K562 (cell line): ENCODE results near the gene TOM1. TPM values are rescaled to one million over a fixed set of nuclear protein-coding genes. Genes with fewer than 3 reads are reported as not detected.

Source experiments
- ATAC-seq: fragments of 200-7000 bp; cut with Tn5 transposase; 3 replicates; pipeline ENCODE4 v1.9.1; 2020; ENCODE audit warnings: moderate library complexity
- BruUV-seq: library from RNA; stranded (reverse); fragments of 400-500 nt; replicated peaks from 2 replicates; lab custom pipeline; 2021; lab: Mats Ljungman, UMichigan
- CTCF ChIA-PET: fragments of 300-600 bp; formaldehyde crosslinking; extraction: SDS; loops from one replicate; lab custom pipeline; 2021; ENCODE audit warnings: low intra/inter-chr PET ratio; lab: Yijun Ruan, JAX
- POLR2A ChIA-PET: fragments of 300-600, 350-650 bp; sonication (Branson Sonifier 250); formaldehyde crosslinking; extraction: SDS; loops from one replicate; lab custom pipeline; 2021; ENCODE audit warnings: antibody characterized with exemption, inconsistent platforms; lab: Yijun Ruan, JAX
- DNase-seq, 4 experiments: peaks; one replicate each; pipeline versions ENCODE4 v3.0.0 to v3.0.0-alpha.2; 2011 to 2018; ENCODE audit warnings: low spot score in 3 of 4, mixed read lengths in 3 of 4; ENCODE audit errors: extremely low read depth in 1 of 4
- FAIRE-seq: peaks from 2 replicates; lab custom pipeline; 2011; peaks lifted over from hg19 to GRCh38; lab: Jason Lieb, UNC
- H2AFZ ChIP-seq: 2 replicates; pipeline ENCODE4 v1.6.0; 2011; ENCODE audit warnings: low read depth, low read length, control low read depth, inconsistent platforms
- H3K27ac ChIP-seq: fragments of 200-600 bp; 3 replicates; pipeline ENCODE4 v1.8.0; 2011; ENCODE audit warnings: low read depth, mild to moderate bottlenecking, control low read depth, inconsistent platforms, low read length, moderate library complexity, mixed read lengths; ENCODE audit errors: extremely low read depth
- H3K27me3 ChIP-seq, 2 experiments: fragments of 300-600 bp in 1 of 2; 2 replicates in 1 of 2; 3 replicates in 1 of 2; pipeline versions ENCODE4 v1.6.0 to v1.8.0; 2011; ENCODE audit warnings: inconsistent platforms in 2 of 2, low read length in 2 of 2, mild to moderate bottlenecking in 1 of 2, mixed read lengths in 1 of 2, moderate library complexity in 1 of 2; ENCODE audit not compliant: control insufficient read depth in 2 of 2, insufficient read depth in 2 of 2
- H3K36me3 ChIP-seq: fragments of 300-600 bp; 3 replicates; pipeline ENCODE4 v1.8.0; 2011; ENCODE audit warnings: mild to moderate bottlenecking, low read length, inconsistent platforms; ENCODE audit not compliant: control insufficient read depth, insufficient read depth
- H3K4me1 ChIP-seq, 2 experiments: fragments of 200-600 bp in 1 of 2; replicated peaks in 1 of 2; 2 replicates in 1 of 2; 3 replicates in 1 of 2; pipeline versions ENCODE4 v1.5.1 to v1.8.0; 2011; ENCODE audit warnings: inconsistent platforms in 2 of 2, low read length in 2 of 2, mild to moderate bottlenecking in 1 of 2, mixed read lengths in 1 of 2, moderate library complexity in 1 of 2; ENCODE audit not compliant: control insufficient read depth in 2 of 2, insufficient read depth in 2 of 2
- H3K4me2 ChIP-seq: 2 replicates; pipeline ENCODE4 v1.6.1; 2011; ENCODE audit warnings: low read length, control low read depth, inconsistent platforms, mixed read lengths; ENCODE audit not compliant: insufficient read depth
- H3K4me3 ChIP-seq: fragments of 200-600 bp; sonication (generic), shearing (Covaris generic); 2 replicates; pipeline ENCODE4 v1.5.1; 2016; ENCODE audit warnings: control low read depth, inconsistent platforms
- H3K79me2 ChIP-seq: fragments of 200-600 bp; 3 replicates; pipeline ENCODE4 v1.8.0; 2011; ENCODE audit warnings: low read length, inconsistent platforms; ENCODE audit not compliant: control insufficient read depth, insufficient read depth
- H3K9ac ChIP-seq, 2 experiments: 2 replicates each; pipeline versions ENCODE4 v1.6.0 to v1.6.1; 2011; ENCODE audit warnings: low read depth in 2 of 2, low read length in 2 of 2, control low read depth in 1 of 2, inconsistent platforms in 1 of 2, mild to moderate bottlenecking in 1 of 2, mixed read lengths in 1 of 2; ENCODE audit not compliant: insufficient read depth in 1 of 2
- H3K9me1 ChIP-seq: one replicate; pipeline ENCODE4 v1.6.0; 2011; ENCODE audit warnings: inconsistent platforms, mild to moderate bottlenecking, low read length, moderate library complexity; ENCODE audit not compliant: control insufficient read depth, insufficient read depth
- H3K9me3 ChIP-seq: replicated peaks from 2 replicates; pipeline ENCODE4 v1.5.1; 2011; ENCODE audit warnings: low read depth, low read length, inconsistent platforms; ENCODE audit not compliant: control insufficient read depth, insufficient read depth
- H4K20me1 ChIP-seq: replicated peaks from 2 replicates; pipeline ENCODE4 v1.6.1; 2011; ENCODE audit warnings: low read length, inconsistent platforms, mixed read lengths; ENCODE audit not compliant: control insufficient read depth, insufficient read depth
- GABPB1 ChIP-seq: sonication (generic); formaldehyde crosslinking; IDR thresholded peaks from 2 replicates; pipeline ENCODE4 v1.8.0; 2022; ENCODE audit warnings: mild to moderate bottlenecking, missing genetic modification reagents
- GATAD2B ChIP-seq: fragments of 450-650 bp; IDR thresholded peaks from 2 replicates; pipeline ENCODE4 v1.6.1; 2017; ENCODE audit warnings: mild to moderate bottlenecking, borderline replicate concordance
- JUNB ChIP-seq: fragments of 450-650 bp; formaldehyde crosslinking; conservative IDR thresholded peaks from 2 replicates; pipeline ENCODE4 v1.4.0; 2020; ENCODE audit warnings: mild to moderate bottlenecking
- MECOM ChIP-seq: fragments of 250-450 bp; sonication (Bioruptor Pico); IDR thresholded peaks from 2 replicates; pipeline ENCODE4 v1.8.0; 2022; ENCODE audit warnings: inconsistent platforms
- SRSF7 ChIP-seq: fragments of 200-400 bp; formaldehyde crosslinking; optimal IDR thresholded peaks from 2 replicates; pipeline ENCODE3; 2017; ENCODE audit warnings: mild to moderate bottlenecking, low read depth, low read length
- ZNF133 ChIP-seq: fragments of 250-450 bp; sonication (Bioruptor Pico); IDR thresholded peaks from 2 replicates; pipeline ENCODE4 v1.4.0; 2020; ENCODE audit warnings: mild to moderate bottlenecking
- ZNF699 ChIP-seq: fragments of 250-450 bp; sonication (Bioruptor Pico); IDR thresholded peaks from 2 replicates; pipeline ENCODE4 v1.8.0; 2021; ENCODE audit warnings: mild to moderate bottlenecking, moderate library complexity; ENCODE audit not compliant: insufficient replicate concordance
- WGBS: fragments of 100-300 bp; shearing (Covaris generic); methylation state at CpG from one replicate; pipeline ENCODE4 v1.1.6; 2016; ENCODE audit warnings: low coverage, mixed read lengths; ENCODE audit not compliant: insufficient coverage; ENCODE audit errors: missing lambda C conversion rate; 5-methylcytosine and 5-hydroxymethylcytosine counted together
- in situ Hi-C: fragments of 300-500 bp; cut with MboI; formaldehyde crosslinking; loops from 4 replicates; pipeline ENCODE4 v1.15.0; 2018; ENCODE audit warnings: inconsistent platforms, mixed read lengths
- intact Hi-C: fragments of 100-400 bp; cut with micrococcal nuclease; formaldehyde crosslinking; loops from 2 replicates; pipeline ENCODE4 v1.14.2; 2022
- polyA plus RNA-seq, 8 experiments: library from polyadenylated mRNA; depleted of rRNA in 4 of 8; stranded (reverse) in 5 of 8; unstranded in 3 of 8; fragments of >200 nt; fragmentation: Nextera tagmentation in 2 of 8; fragmentation: Illumina TruSeq in 1 of 8; extraction: Ambion mirVana in 2 of 8; extraction: Trizol in 1 of 8; gene quantifications; 2 replicates each; pipeline versions ENCODE4 v1.2.1 to v1.2.3, GENCODE V29; 2011 to 2014; ENCODE audit warnings: inconsistent platforms in 1 of 8, missing spikeins in 1 of 8
- total RNA-seq, 7 experiments: library from RNA; depleted of rRNA in 6 of 7; stranded (reverse); fragments of >200 nt in 6 of 7; fragmentation: Illumina TruSeq in 2 of 7; extraction: Trizol in 2 of 7; gene quantifications; 2 replicates each; pipeline versions ENCODE4 v1.2.1 to v1.2.3, GENCODE V29; 2011 to 2021; ENCODE audit warnings: low replicate concordance in 1 of 7
- TF ChIP-seq, protein P1 (sequence below): sonication (generic); formaldehyde crosslinking; IDR thresholded peaks from 2 replicates; pipeline ENCODE4 v1.8.0; 2023; ENCODE audit warnings: mild to moderate bottlenecking, missing genetic modification reagents
- TF ChIP-seq, protein P2 (sequence below): sonication (generic); formaldehyde crosslinking; IDR thresholded peaks from 2 replicates; pipeline ENCODE4 v1.9.0; 2022; ENCODE audit warnings: mild to moderate bottlenecking, missing genetic modification reagents
- TF ChIP-seq, protein P3 (sequence below), 2 experiments: fragments of 200-800 bp in 1 of 2; sonication (Bioruptor generic) in 1 of 2; sonication (generic) in 1 of 2; formaldehyde crosslinking in 1 of 2; IDR thresholded peaks in 1 of 2; conservative IDR thresholded peaks in 1 of 2; 2 replicates each; pipeline versions ENCODE4 v1.5.0 to v1.6.1; 2016 to 2020; ENCODE audit warnings: missing compliant biosample characterization in 1 of 2, missing genetic modification characterization in 1 of 2, missing genetic modification reagents in 1 of 2
- TF ChIP-seq, protein P4 (sequence below), 2 experiments: fragments of 450-650 bp; conservative IDR thresholded peaks; 2 replicates each; pipeline ENCODE4 v1.6.1; 2017; ENCODE audit warnings: mild to moderate bottlenecking in 2 of 2, moderate library complexity in 2 of 2

TOM1 gene
- total and polyA plus RNA-seq, 9 of the 15 experiments (the other 6 are each of a cell fraction or from before 2014, with no cell fraction given): 0.64 to 20.6 (median 12.0) TPM

DNA sequence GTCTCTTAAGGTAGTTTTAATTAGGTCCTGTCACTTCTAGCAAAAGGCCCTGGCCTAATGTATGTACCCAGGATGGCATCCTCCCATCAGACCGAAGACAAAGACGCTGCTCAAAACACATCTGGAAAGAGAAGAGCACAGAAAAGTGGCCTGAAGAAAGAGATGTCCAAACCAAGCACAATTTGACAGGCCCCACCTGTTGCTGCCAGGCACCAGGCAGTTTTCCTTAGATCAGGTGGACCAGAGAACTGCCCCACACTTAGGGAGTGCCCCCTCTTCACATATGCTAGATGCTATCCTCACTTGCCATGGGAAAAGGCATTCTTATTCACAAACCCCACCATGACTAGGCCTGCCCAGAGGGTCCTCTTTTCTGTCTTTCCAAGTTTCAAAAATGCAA is 45.7 kb upstream of the TOM1 start (continued):
- TF ChIP-seq, protein P1, sequence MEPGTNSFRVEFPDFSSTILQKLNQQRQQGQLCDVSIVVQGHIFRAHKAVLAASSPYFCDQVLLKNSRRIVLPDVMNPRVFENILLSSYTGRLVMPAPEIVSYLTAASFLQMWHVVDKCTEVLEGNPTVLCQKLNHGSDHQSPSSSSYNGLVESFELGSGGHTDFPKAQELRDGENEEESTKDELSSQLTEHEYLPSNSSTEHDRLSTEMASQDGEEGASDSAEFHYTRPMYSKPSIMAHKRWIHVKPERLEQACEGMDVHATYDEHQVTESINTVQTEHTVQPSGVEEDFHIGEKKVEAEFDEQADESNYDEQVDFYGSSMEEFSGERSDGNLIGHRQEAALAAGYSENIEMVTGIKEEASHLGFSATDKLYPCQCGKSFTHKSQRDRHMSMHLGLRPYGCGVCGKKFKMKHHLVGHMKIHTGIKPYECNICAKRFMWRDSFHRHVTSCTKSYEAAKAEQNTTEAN: no peak
- TF ChIP-seq ZNF699 (CRISPR knock-in tag) (no peak), SRSF7 (no peak), GABPB1 (CRISPR knock-in tag) (no peak), MECOM (CRISPR knock-in tag) (no peak)
- TF ChIP-seq, protein P2, sequence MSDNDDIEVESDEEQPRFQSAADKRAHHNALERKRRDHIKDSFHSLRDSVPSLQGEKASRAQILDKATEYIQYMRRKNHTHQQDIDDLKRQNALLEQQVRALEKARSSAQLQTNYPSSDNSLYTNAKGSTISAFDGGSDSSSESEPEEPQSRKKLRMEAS: no peak
- TF ChIP-seq, protein P3, sequence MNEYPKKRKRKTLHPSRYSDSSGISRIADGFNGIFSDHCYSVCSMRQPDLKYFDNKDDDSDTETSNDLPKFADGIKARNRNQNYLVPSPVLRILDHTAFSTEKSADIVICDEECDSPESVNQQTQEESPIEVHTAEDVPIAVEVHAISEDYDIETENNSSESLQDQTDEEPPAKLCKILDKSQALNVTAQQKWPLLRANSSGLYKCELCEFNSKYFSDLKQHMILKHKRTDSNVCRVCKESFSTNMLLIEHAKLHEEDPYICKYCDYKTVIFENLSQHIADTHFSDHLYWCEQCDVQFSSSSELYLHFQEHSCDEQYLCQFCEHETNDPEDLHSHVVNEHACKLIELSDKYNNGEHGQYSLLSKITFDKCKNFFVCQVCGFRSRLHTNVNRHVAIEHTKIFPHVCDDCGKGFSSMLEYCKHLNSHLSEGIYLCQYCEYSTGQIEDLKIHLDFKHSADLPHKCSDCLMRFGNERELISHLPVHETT (CRISPR knock-in tag; conservative IDR thresholded peaks at IDR 0.05 in 1 of 2, IDR thresholded peaks at IDR 0.05 in 1 of 2): no peak
- TF ChIP-seq, all 486 proteins: peak for 0

DNA sequence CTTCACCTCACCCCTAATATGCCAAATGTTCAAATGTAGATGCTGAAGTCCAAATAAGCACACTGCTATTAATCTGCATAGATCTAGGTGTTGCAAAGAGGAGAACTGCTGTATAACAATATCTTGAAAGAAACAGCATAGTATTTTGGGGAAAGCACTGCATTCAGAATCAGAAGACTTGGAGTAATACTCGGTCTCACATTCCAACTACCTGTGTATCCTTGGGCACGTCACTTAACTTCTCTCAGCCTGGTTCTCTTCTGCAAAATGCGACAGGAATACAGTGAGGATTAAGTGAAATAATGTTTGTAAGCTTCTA is 42.7 kb upstream of the TOM1 start:
- no peak for FAIRE-seq
- 0% methylated on average over 3 of the region's 3 CpGs for WGBS
- intact Hi-C loops (no loop called here), in situ Hi-C loops (no loop called here)
- Histone ChIP-seq H3K36me3 (peaks cover 22% of the 10 kb centered on the region), H3K27ac (peak overlapping the region; percentile 90), H3K4me3 (peak overlapping the region; percentile 82), H3K9me1 (no peaks in the 10 kb centered on the region), H3K4me2 (peak overlapping the region; percentile 88), H3K9ac (peak overlapping the region; percentile 81 to 96), H3K27me3 (no peaks in the 10 kb centered on the region), H3K4me1 (peaks cover 6 to 7% of the 10 kb centered on the region in 2 experiments; a peak in 3 of 5 replicates), H2AFZ (peak overlapping the region; percentile 98), H3K9me3 (no peaks in the 10 kb centered on the region), H3K79me2 (peaks cover 49% of the 10 kb centered on the region), H4K20me1 (no peaks in the 10 kb centered on the region)
- ChIA-PET POLR2A (interaction anchor here (1.0 to 3.0 kb wide), 5 partner anchors 9 to 125 kb away, joined by 3 to 9 read pairs (median 4); no protein-coding TSS in a partner anchor), CTCF (no interaction called here)
- TF ChIP-seq, protein P4, sequence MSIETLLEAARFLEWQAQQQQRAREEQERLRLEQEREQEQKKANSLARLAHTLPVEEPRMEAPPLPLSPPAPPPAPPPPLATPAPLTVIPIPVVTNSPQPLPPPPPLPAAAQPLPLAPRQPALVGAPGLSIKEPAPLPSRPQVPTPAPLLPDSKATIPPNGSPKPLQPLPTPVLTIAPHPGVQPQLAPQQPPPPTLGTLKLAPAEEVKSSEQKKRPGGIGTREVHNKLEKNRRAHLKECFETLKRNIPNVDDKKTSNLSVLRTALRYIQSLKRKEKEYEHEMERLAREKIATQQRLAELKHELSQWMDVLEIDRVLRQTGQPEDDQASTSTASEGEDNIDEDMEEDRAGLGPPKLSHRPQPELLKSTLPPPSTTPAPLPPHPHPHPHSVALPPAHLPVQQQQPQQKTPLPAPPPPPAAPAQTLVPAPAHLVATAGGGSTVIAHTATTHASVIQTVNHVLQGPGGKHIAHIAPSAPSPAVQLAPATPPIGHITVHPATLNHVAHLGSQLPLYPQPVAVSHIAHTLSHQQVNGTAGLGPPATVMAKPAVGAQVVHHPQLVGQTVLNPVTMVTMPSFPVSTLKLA (conservative IDR thresholded peaks at IDR 0.05): peak in 1 of 2 experiments; percentile 46; a peak in 1 of 4 replicates
- TF ChIP-seq ZNF133 (CRISPR knock-in tag) (no peak), JUNB (no peak), GATAD2B (no peak)
- no peak for DNase-seq
- ATAC-seq: peak; percentile 43
- BruUV-seq: no TSS peak
